Endodermal cell (in vitro differentiated cells): ENCODE results near the gene MLKL. TPM values are rescaled to one million over a fixed set of nuclear protein-coding genes. Genes with fewer than 3 reads are reported as not detected.

Experiments used
- DNase-seq: peaks from one replicate; pipeline ENCODE4 v3.0.0-alpha.2; 2017
- H3K27ac ChIP-seq: 2 replicates; pipeline ENCODE4 v1.5.1; 2013; ENCODE audit warnings: mild to moderate bottlenecking, low read depth, low read length, moderate library complexity
- H3K27me3 ChIP-seq: 2 replicates; pipeline ENCODE4 v1.6.1; 2013; ENCODE audit warnings: mild to moderate bottlenecking, low read length, moderate library complexity; ENCODE audit not compliant: insufficient read depth, control insufficient read depth, poor library complexity, severe bottlenecking
- H3K36me3 ChIP-seq: 2 replicates; pipeline ENCODE4 v1.7.0; 2013; ENCODE audit warnings: mild to moderate bottlenecking, low read length, moderate library complexity; ENCODE audit not compliant: control insufficient read depth, insufficient read depth
- H3K4me1 ChIP-seq: one replicate; pipeline ENCODE4 v1.7.0; 2013; ENCODE audit warnings: low read length; ENCODE audit not compliant: control insufficient read depth, insufficient read depth
- H3K4me3 ChIP-seq: 2 replicates; pipeline ENCODE4 v1.5.1; 2013; ENCODE audit warnings: mild to moderate bottlenecking, low read length, moderate library complexity
- H3K9ac ChIP-seq: 2 replicates; pipeline ENCODE4 v1.6.1; 2013; ENCODE audit warnings: mild to moderate bottlenecking, low read length, moderate library complexity; ENCODE audit not compliant: poor library complexity, severe bottlenecking; ENCODE audit errors: extremely low read depth
- H3K9me3 ChIP-seq: 2 replicates; pipeline ENCODE4 v1.6.1; 2013; ENCODE audit warnings: mild to moderate bottlenecking, low read length, moderate library complexity; ENCODE audit not compliant: control insufficient read depth
- H3K27ac Mint-ChIP-seq: 2 replicates; pipeline ENCODE4 v1.8.0; 2020; ENCODE audit warnings: mixed read lengths
- H3K27me3 Mint-ChIP-seq: 2 replicates; pipeline ENCODE4 v1.8.0; 2021; ENCODE audit warnings: mild to moderate bottlenecking, mixed read lengths; ENCODE audit not compliant: insufficient read depth
- H3K36me3 Mint-ChIP-seq: 2 replicates; pipeline ENCODE4 v1.8.0; 2020; ENCODE audit warnings: low read depth, mixed read lengths
- H3K4me1 Mint-ChIP-seq: 2 replicates; pipeline ENCODE4 v1.8.0; 2020; ENCODE audit warnings: mixed read lengths
- H3K4me3 Mint-ChIP-seq: 2 replicates; pipeline ENCODE4 v1.8.0; 2020; ENCODE audit warnings: mild to moderate bottlenecking, moderate library complexity, mixed read lengths
- H3K9me3 Mint-ChIP-seq: 2 replicates; pipeline ENCODE4 v1.8.0; 2020; ENCODE audit warnings: mild to moderate bottlenecking, mixed read lengths
- CTCF ChIP-seq: fragments of 200-600 bp; sonication (generic); conservative IDR thresholded peaks from 2 replicates; pipeline ENCODE4 v1.5.0; 2021; ENCODE audit warnings: antibody characterized with exemption, mild to moderate bottlenecking
- WGBS, 2 experiments: methylation state at CpG; one replicate each; pipeline versions ENCODE4 v1.1.5 to v1.1.7; 2013; ENCODE audit warnings: missing lambda C conversion rate in 2 of 2, mixed read lengths in 1 of 2; ENCODE audit not compliant: insufficient coverage in 1 of 2, insufficient read length in 1 of 2; 5-methylcytosine and 5-hydroxymethylcytosine counted together
- total RNA-seq, 2 donors: library from RNA; stranded (reverse); fragmentation: NEBNext Ultra II Directional in 1 of 2; extraction: Animal tissue kit (Norgen Biotek cat#: 25700) in 1 of 2; gene quantifications; 2 replicates in 1 of 2; 3 replicates in 1 of 2; pipeline ENCODE4 v1.2.1, GENCODE V29; 2021

MLKL gene
- total RNA-seq, 2 donors from 2014 or later: 0.22 to 1.3 TPM

- Histone ChIP-seq H3K4me3 (no peak overlapping the region), H3K27me3 (no peaks in the 10 kb centered on the region), H3K36me3 (no peaks in the 10 kb centered on the region), H3K9ac (no peak overlapping the region), H3K27ac (no peak overlapping the region), H3K9me3 (no peaks in the 10 kb centered on the region), H3K4me1 (no peaks in the 10 kb centered on the region)
- WGBS, 2 experiments: 92 to 100% methylated on average over 2 to 10 of the region's 10 CpGs
- no peaks in the 10 kb centered on the region for H3K9me3 Mint-ChIP-seq
- H3K36me3 Mint-ChIP-seq: no peaks in the 10 kb centered on the region
- H3K4me1 Mint-ChIP-seq: peaks cover 4% of the 10 kb centered on the region
- no peak for DNase-seq
- no peak for TF ChIP-seq CTCF
- H3K27ac Mint-ChIP-seq: no peak overlapping the region
- H3K27me3 Mint-ChIP-seq: no peaks in the 10 kb centered on the region
- no peak overlapping the region for H3K4me3 Mint-ChIP-seq
Measured at GRCh38 chr16:74691093-74691855, 9.4 kb downstream of the MLKL start.

- no peaks in the 10 kb centered on the region for H3K9me3 ChIP-seq
- Mint-ChIP-seq H3K4me1 (peaks cover 5% of the 10 kb centered on the region), H3K27me3 (no peaks in the 10 kb centered on the region), H3K4me3 (no peak overlapping the region), H3K36me3 (no peaks in the 10 kb centered on the region), H3K27ac (no peak overlapping the region), H3K9me3 (no peaks in the 10 kb centered on the region)
- no peak overlapping the region for H3K27ac ChIP-seq
- H3K9ac ChIP-seq: no peak overlapping the region
- H3K4me3 ChIP-seq: no peak overlapping the region
- 83 to 98% methylated on average over 6 to 11 of the region's 11 CpGs for WGBS, 2 experiments
- TF ChIP-seq CTCF: no peak
- peaks cover 4% of the 10 kb centered on the region for H3K4me1 ChIP-seq
- H3K27me3 ChIP-seq: no peaks in the 10 kb centered on the region
- H3K36me3 ChIP-seq: no peaks in the 10 kb centered on the region
- DNase-seq: no peak
Measured at GRCh38 chr16:74682556-74682955, 18.1 kb downstream of the MLKL start.

- H3K9me3 Mint-ChIP-seq: no peaks in the 10 kb centered on the region
- H3K4me1 ChIP-seq: peaks cover 4% of the 10 kb centered on the region
- H3K4me3 Mint-ChIP-seq: no peak overlapping the region
- DNase-seq: no peak
- no peaks in the 10 kb centered on the region for H3K36me3 Mint-ChIP-seq
- H3K27ac ChIP-seq: no peak overlapping the region
- no peaks in the 10 kb centered on the region for H3K27me3 ChIP-seq
- H3K9ac ChIP-seq: no peak overlapping the region
- H3K36me3 ChIP-seq: no peaks in the 10 kb centered on the region
- TF ChIP-seq CTCF: no peak
- H3K27ac Mint-ChIP-seq: no peak overlapping the region
- no peak overlapping the region for H3K4me3 ChIP-seq
- H3K9me3 ChIP-seq: no peaks in the 10 kb centered on the region
- H3K27me3 Mint-ChIP-seq: no peaks in the 10 kb centered on the region
- H3K4me1 Mint-ChIP-seq: peaks cover 5% of the 10 kb centered on the region
- 94 to 96% methylated on average over 5 to 6 of the region's 6 CpGs for WGBS, 2 experiments
Measured at GRCh38 chr16:74680681-74681080, 20.0 kb downstream of the MLKL start.
